Muscle layer of duodenum (tissue), 2 donors: ENCODE results near the gene DGKI.

Experiments used
- H3K27ac ChIP-seq: one replicate; pipeline ENCODE4 v1.7.0; 2013; ENCODE audit warnings: mild to moderate bottlenecking, low read length
- H3K27me3 ChIP-seq: one replicate; pipeline ENCODE4 v1.7.0; 2013; ENCODE audit warnings: low read depth, mild to moderate bottlenecking, control low read depth, low read length
- H3K36me3 ChIP-seq, 2 donors: one replicate each; pipeline ENCODE4 v1.7.0; 2013; ENCODE audit warnings: low read length in 2 of 2, control low read depth in 1 of 2, mild to moderate bottlenecking in 1 of 2; ENCODE audit not compliant: insufficient read depth in 2 of 2, control insufficient read depth in 1 of 2
- H3K4me1 ChIP-seq, 2 donors: one replicate each; pipeline ENCODE4 v1.7.0; 2013; ENCODE audit warnings: low read length in 2 of 2, mild to moderate bottlenecking in 2 of 2, control low read depth in 1 of 2, moderate library complexity in 1 of 2; ENCODE audit not compliant: insufficient read depth in 2 of 2, control insufficient read depth in 1 of 2
- H3K4me3 ChIP-seq, 2 donors: one replicate each; pipeline ENCODE4 v1.7.0; 2013; ENCODE audit warnings: low read length in 2 of 2, low read depth in 1 of 2, mild to moderate bottlenecking in 1 of 2
- H3K9me3 ChIP-seq, 2 donors: one replicate each; pipeline ENCODE4 v1.7.0; 2013; ENCODE audit warnings: low read length in 2 of 2, control low read depth in 1 of 2, mild to moderate bottlenecking in 1 of 2; ENCODE audit not compliant: control insufficient read depth in 1 of 2
- donor health status: healthy.

Gene DGKI

DNA sequence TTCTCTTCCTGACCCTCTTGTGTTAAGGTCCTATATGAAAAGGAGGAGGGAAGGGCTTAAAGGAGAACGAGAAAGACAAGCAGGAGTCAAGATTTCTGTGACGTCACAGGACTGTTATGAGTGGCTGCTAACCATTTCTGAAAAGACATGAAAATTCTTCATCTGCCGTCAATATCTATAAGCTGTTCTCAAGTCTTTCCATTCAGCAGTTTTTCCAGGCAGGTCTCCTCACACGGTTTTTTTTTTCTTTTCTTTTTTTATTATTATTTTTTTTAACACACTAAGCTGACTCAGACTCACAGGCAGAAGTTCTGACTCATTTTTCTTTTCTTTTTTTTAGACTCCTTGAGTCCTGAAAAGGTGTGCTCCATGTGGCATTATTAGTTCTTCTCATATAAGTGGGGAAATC is 72.0 kb downstream of the DGKI start:
- Histone ChIP-seq H3K4me1 (no peaks in the 10 kb centered on the region), H3K27me3 (no peaks in the 10 kb centered on the region), H3K27ac (no peak overlapping the region), H3K36me3 (peaks cover 0 to 14% of the 10 kb centered on the region in 2 donors), H3K9me3 (no peaks in the 10 kb centered on the region), H3K4me3 (no peak overlapping the region)

DNA sequence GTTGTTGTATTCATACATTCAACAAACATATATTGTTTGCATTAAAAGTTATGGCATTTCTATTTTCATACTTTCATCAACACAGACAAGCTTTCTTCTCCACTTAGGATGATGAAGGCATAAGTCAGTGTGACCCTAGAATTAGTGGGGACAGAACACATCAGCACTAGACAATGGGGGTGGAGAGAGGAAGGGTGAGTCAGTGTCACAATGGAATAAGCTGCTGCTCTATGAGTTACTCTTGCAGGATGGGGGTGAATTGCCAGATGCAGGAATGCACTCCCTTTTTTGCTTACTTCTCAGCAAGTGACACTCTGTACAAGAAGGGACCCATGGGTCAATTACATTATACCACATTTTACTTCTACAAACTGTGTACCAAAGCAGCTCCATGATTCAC is 74.0 kb downstream of the DGKI start:
- no peaks in the 10 kb centered on the region for H3K27me3 ChIP-seq
- H3K36me3 ChIP-seq: peaks cover 0 to 14% of the 10 kb centered on the region in 2 donors
- H3K27ac ChIP-seq: no peak overlapping the region
- H3K4me1 ChIP-seq: no peaks in the 10 kb centered on the region
- H3K4me3 ChIP-seq: no peak overlapping the region
- no peaks in the 10 kb centered on the region for H3K9me3 ChIP-seq

DNA sequence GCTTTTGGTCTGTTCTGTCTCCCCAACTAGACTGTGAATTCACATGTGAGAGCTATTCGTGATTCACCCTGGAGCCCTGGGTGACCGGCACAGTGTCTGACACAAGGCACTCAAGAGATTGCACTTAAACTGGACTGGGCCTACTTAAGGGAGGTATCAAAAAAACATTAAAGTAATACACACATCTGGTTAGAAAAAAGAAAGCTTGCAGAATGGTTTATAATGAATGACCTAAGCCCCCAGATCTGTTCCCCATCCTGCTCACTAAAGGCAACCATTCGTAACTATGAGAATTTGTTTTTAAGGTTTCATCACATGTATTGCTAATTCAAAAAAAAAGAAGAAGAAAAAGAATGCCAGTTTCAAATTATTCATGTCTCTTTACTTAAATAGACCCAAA is 74.5 kb downstream of the DGKI start:
- no peaks in the 10 kb centered on the region for H3K4me1 ChIP-seq
- no peaks in the 10 kb centered on the region for H3K9me3 ChIP-seq
- peaks cover 0 to 14% of the 10 kb centered on the region in 2 donors for H3K36me3 ChIP-seq
- H3K27me3 ChIP-seq: no peaks in the 10 kb centered on the region
- no peak overlapping the region for H3K27ac ChIP-seq
- H3K4me3 ChIP-seq: no peak overlapping the region

GRCh38 chr7:137771679-137772078 is 75.1 kb downstream of the DGKI start:
- Histone ChIP-seq H3K9me3 (no peaks in the 10 kb centered on the region), H3K4me3 (no peak overlapping the region), H3K27ac (no peak overlapping the region), H3K36me3 (peaks cover 0 to 14% of the 10 kb centered on the region in 2 donors), H3K4me1 (no peaks in the 10 kb centered on the region), H3K27me3 (no peaks in the 10 kb centered on the region)

GRCh38 chr7:137771273-137771672 is 75.5 kb downstream of the DGKI start:
- Histone ChIP-seq H3K4me1 (no peaks in the 10 kb centered on the region), H3K9me3 (no peaks in the 10 kb centered on the region), H3K27me3 (no peaks in the 10 kb centered on the region), H3K36me3 (peaks cover 0 to 14% of the 10 kb centered on the region in 2 donors), H3K27ac (no peak overlapping the region), H3K4me3 (no peak overlapping the region)

- H3K9me3 ChIP-seq: no peaks in the 10 kb centered on the region
- H3K4me3 ChIP-seq: no peak overlapping the region
- H3K4me1 ChIP-seq: no peaks in the 10 kb centered on the region
- no peak overlapping the region for H3K27ac ChIP-seq
- peaks cover 0 to 12% of the 10 kb centered on the region in 2 donors for H3K36me3 ChIP-seq
- no peaks in the 10 kb centered on the region for H3K27me3 ChIP-seq
Measured at GRCh38 chr7:137768366-137768765, 78.4 kb downstream of the DGKI start.

GRCh38 chr7:137762334-137762733 is 84.4 kb downstream of the DGKI start:
- H3K27ac ChIP-seq: no peak overlapping the region
- H3K4me3 ChIP-seq: no peak overlapping the region
- H3K27me3 ChIP-seq: no peaks in the 10 kb centered on the region
- H3K36me3 ChIP-seq: no peaks in the 10 kb centered on the region
- no peaks in the 10 kb centered on the region for H3K4me1 ChIP-seq
- no peaks in the 10 kb centered on the region for H3K9me3 ChIP-seq

DNA sequence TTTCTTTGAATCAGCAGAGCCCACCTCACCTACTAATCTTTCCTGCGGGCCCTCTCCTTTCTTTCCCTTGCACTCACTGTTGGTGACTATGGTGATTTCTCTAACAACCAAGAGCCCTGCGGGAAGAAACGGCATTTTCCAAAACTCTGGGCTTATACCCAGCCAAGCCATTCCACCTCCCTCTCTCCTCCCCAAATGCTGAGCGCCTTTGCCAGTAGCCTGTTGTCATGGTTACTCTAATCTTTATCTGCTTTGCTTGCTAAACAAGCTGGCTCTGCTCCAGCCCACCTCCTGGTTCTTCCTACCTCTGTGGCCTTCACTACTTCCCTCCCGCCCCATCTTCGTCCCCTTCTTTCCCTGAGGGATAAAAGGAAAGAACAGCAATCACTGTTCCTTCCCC is 86.7 kb downstream of the DGKI start:
- no peaks in the 10 kb centered on the region for H3K27me3 ChIP-seq
- H3K36me3 ChIP-seq: no peaks in the 10 kb centered on the region
- H3K9me3 ChIP-seq: no peaks in the 10 kb centered on the region
- H3K27ac ChIP-seq: no peak overlapping the region
- H3K4me3 ChIP-seq: no peak overlapping the region
- no peaks in the 10 kb centered on the region for H3K4me1 ChIP-seq

GRCh38 chr7:137757146-137757925 is 89.4 kb downstream of the DGKI start:
- H3K9me3 ChIP-seq: no peaks in the 10 kb centered on the region
- H3K27me3 ChIP-seq: no peaks in the 10 kb centered on the region
- no peak overlapping the region for H3K27ac ChIP-seq
- no peaks in the 10 kb centered on the region for H3K36me3 ChIP-seq
- H3K4me1 ChIP-seq: peaks cover 0 to 6% of the 10 kb centered on the region in 2 donors
- H3K4me3 ChIP-seq: no peak overlapping the region

DNA sequence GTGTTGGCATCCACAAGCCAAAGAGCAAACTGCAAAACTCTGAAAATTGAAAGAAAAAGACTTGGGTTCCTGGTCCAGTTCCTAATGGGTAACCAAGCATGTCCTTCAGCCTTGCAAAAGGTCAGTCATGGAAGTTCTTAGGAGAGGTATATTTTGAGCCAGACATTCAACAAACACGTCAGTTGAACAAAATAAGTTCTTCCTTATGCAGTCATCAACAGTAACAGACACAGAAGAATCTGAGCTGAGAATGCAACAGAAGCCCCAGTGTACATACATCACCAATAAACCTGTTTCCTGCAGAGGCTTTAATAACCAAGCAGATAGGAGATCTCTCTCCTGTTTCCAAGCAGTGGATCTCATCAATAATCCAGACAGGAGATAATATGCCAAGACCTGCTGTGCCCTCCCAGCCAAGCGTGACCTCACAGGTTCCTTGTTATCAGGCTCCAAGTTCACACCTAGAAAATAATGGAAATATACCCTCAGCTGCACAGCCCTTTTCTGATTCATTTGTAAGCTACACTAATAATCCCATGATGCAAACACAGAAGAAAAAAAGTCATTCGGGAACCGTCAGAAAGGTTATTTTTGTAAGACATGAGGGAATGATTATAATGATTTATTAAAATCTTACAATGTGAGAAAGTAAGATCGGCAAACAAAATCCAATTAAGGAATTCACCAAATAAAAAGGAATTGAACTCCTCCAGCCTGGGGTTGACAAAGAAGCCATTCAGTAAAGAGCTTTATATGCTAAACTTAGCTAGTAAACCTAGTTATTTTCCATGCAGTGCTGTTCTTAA is 90.7 kb downstream of the DGKI start:
- Histone ChIP-seq H3K27ac (no peak overlapping the region), H3K27me3 (no peaks in the 10 kb centered on the region), H3K9me3 (no peaks in the 10 kb centered on the region), H3K4me1 (peaks cover 0 to 6% of the 10 kb centered on the region in 2 donors), H3K4me3 (no peak overlapping the region), H3K36me3 (no peaks in the 10 kb centered on the region)

GRCh38 chr7:137755427-137755826 is 91.3 kb downstream of the DGKI start:
- Histone ChIP-seq H3K27ac (no peak overlapping the region), H3K27me3 (no peaks in the 10 kb centered on the region)

More at GRCh38 chr7:137755427-137755826, 91.3 kb downstream of the DGKI start:
- no peaks in the 10 kb centered on the region for H3K9me3 ChIP-seq
- H3K36me3 ChIP-seq: no peaks in the 10 kb centered on the region
- no peak overlapping the region for H3K4me3 ChIP-seq
- H3K4me1 ChIP-seq: peaks cover 0 to 6% of the 10 kb centered on the region in 2 donors
